ENCODE measurements around the gene SIKE1.

Gene SIKE1

DNA sequence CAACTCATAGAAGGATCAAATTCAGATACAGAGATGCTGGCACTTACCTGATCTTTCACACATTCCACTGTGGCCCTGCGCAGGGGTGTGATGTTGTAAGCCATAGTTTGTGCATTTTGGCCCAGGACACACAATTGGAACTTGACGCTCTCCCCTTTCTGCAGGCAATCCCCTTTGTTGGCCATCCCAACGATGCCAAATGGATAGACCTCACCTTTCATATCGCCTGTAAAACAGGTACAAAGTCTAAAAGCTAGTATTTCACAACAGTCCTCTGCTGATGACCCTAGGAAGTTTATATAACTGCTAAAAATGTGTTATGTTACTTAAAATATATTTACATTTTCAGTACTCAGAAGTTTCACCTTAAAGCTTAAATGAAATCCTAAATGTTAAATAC lies 60.0 kb downstream of the SIKE1 start:
- no peak for DNase-seq (ENCODE audit: low read depth)
- TF ChIP-seq CTCF (conservative IDR thresholded peaks at IDR 0.05; ENCODE audit: low read depth, low read length), result no peak
- no peak overlapping the region for H3K4me3 ChIP-seq (ENCODE audit: low read length)

Data from retinal pigment epithelial cell (primary cell).